Measurements from ENCODE around the gene UBIAD1. TPM values are rescaled to one million over a fixed set of nuclear protein-coding genes. Genes with fewer than 3 reads are reported as not detected.

Gene UBIAD1
- total and polyA plus RNA-seq, 2 of the 13 experiments (the other 11 are each of a cell fraction or from before 2014, with no cell fraction given), result 16.9 to 20.4 TPM

DNA sequence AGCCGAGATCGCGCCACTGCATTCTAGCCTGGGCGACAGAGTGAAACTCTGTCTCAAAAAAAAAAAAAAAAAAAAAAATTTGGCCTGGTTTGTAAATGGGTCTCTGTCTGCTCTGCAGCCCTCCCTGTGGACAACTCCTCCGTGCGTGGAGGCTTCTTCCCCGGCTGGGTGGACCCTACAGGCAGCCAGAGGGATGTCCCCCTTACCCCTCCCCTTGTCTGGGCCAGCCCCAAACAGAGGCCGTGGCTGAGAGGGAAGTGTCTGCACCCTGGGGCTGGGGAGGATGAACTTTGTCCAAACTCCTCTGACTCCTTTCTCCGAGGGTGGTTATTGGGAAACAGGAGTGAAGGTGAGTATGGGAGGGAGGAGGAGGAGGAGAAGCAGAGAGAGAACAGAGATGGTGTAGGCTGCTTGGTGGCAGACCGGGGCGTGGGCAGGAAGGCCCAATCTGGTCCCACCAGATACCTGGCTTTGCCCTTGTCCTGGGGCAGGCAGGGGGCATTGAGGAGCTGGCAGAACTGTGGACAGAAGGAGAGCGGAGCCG lies 61.3 kb downstream of the UBIAD1 start (continued):
- TF ChIP-seq, protein P1, sequence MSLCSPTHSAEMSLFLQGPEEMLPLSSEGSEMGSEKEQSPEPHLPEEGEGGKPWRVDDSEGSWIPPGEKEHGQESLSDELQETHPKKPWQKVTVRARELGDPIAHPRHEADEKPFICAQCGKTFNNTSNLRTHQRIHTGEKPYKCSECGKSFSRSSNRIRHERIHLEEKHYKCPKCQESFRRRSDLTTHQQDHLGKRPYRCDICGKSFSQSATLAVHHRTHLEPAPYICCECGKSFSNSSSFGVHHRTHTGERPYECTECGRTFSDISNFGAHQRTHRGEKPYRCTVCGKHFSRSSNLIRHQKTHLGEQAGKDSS (CRISPR knock-in tag; IDR thresholded peaks at IDR 0.05; ENCODE audit: borderline replicate concordance, low read depth), result no peak
- TF ChIP-seq CHD2 (IDR thresholded peaks at IDR 0.05; ENCODE audit: low read depth, low read length), result no peak
- no peak for TF ChIP-seq PTBP1 (IDR thresholded peaks at IDR 0.05; ENCODE audit: low read depth, low read length, poor library complexity, severe bottlenecking)

DNA sequence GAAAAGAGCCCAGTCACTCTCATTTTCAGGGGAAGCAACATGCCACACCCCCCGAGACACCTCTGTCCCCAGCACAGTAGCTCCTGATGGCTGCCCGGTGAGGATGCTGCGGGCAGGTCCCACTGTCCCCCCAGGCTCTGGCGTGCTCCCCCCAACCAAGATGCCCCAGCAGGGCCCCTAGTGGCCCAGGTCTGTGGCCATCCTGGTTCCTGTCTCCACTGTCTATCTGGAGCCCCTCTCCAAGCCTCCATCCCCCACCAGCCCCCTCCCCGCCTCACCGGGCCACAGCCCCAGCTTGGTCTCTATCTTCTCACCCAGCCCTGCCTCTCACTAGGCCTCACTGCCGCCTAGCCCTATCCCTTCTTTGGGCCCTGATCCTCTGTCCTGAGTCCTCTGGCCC lies 61.8 kb downstream of the UBIAD1 start:
- Histone ChIP-seq H3K4me2 (ENCODE audit: low read depth, low read length) (no peak overlapping the region), H3K36me3 (replicated peaks in 1 of 2; ENCODE audit: control insufficient read depth in 1 of 2, insufficient read depth in 2 of 2, low read length in 2 of 2) (no peaks in the 10 kb centered on the region), H3K27me3 (ENCODE audit: control insufficient read depth in 1 of 2, insufficient read depth in 2 of 2, low read length in 2 of 2) (peaks cover 3 to 38% of the 10 kb centered on the region in 2 experiments; a peak in 3 of 5 replicates), H2AFZ (ENCODE audit: low read length) (no peak overlapping the region), H3K9ac (ENCODE audit: insufficient read depth, low read depth, low read length) (no peak overlapping the region), H3K27ac (ENCODE audit: extremely low read length, insufficient read depth, low read length) (no peak overlapping the region), H3K9me3 (ENCODE audit: low read length) (no peaks in the 10 kb centered on the region), H4K20me1 (ENCODE audit: insufficient read depth, low read length) (no peaks in the 10 kb centered on the region), H3K79me2 (ENCODE audit: insufficient read depth, low read length) (no peaks in the 10 kb centered on the region), H3K4me3 (replicated peaks in 1 of 3; ENCODE audit: insufficient read depth in 1 of 3, low read depth in 2 of 3, low read length in 3 of 3) (no peak overlapping the region), H3K4me1 (ENCODE audit: insufficient read depth, low read length) (0 out of 2 replicates have a peak, but pooled peaks cover 5% of the 10 kb centered on the region)
- ATAC-seq (no peak), DNase-seq (ENCODE audit: low spot score) (no peak), FAIRE-seq (no peak)
- WGBS (ENCODE audit: low lambda C conversion rate), result 25% methylated on average over 6 of the region's 7 CpGs
- intact Hi-C loops (cut with micrococcal nuclease; ENCODE audit: unreplicated experiment) (no loop called here), in situ Hi-C loops (cut with HindIII; ENCODE audit: extremely low pct_ligation_motif_present, low pct_unique_long_range_greater_than_20kb) (no loop called here)
- ChIA-PET CTCF (ENCODE audit: low intra/inter-chr PET ratio, low total read pairs) (no interaction called here), POLR2A (no interaction called here)
- TF ChIP-seq ZSCAN25 (CRISPR knock-in tag; IDR thresholded peaks at IDR 0.05) (no peak), ZNF678 (CRISPR knock-in tag; IDR thresholded peaks at IDR 0.05) (no peak), ZZZ3 (CRISPR knock-in tag; IDR thresholded peaks at IDR 0.05; ENCODE audit: borderline replicate concordance) (no peak)
- TF ChIP-seq, protein P2, sequence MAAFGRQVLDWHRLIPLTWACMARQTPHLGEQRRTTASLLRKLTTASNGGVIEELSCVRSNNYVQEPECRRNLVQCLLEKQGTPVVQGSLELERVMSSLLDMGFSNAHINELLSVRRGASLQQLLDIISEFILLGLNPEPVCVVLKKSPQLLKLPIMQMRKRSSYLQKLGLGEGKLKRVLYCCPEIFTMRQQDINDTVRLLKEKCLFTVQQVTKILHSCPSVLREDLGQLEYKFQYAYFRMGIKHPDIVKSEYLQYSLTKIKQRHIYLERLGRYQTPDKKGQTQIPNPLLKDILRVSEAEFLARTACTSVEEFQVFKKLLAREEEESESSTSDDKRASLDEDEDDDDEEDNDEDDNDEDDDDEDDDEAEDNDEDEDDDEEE (CRISPR knock-in tag; IDR thresholded peaks at IDR 0.05), result no peak
- BruUV-seq (replicated peaks), result no TSS peak

Measured in HepG2 (cell line).